SKM-1 treated with dmso at 0.1 percent for 144 hours (cell line): ENCODE results near the gene ANKRD10.

Experiments
- DNase-seq: peaks from one replicate; lab custom pipeline; 2025; ENCODE audit not compliant: unreplicated experiment; lab: John Stamatoyannopoulos, UW

ANKRD10 gene

GRCh38 chr13:110885966-110886869 is 28.7 kb downstream of the ANKRD10 start:
- DNase-seq = no peak

GRCh38 chr13:110885516-110885915 is 29.4 kb downstream of the ANKRD10 start:
- DNase-seq = no peak

DNA sequence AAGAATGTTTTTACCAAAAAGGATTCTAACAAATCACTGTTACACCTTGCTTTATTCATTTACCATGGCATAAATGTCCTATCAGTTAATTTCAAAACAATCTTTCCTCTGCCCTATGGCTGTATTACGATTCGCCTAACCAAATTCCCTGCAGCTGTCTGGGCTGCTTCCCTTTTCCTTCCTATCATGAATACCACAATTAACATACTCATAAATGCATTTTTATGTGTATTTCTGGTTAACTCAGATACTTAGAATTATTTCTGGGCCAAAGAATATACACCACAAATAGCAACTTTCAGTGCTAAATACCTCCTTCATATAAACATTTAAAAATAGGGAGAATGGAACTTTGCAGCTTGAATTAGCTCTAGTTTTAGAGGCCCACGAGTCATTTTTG is 30.4 kb downstream of the ANKRD10 start:
- DNase-seq = no peak

- DNase-seq = no peak
Observed at GRCh38 chr13:110883542-110883941, 31.3 kb downstream of the ANKRD10 start.

DNA sequence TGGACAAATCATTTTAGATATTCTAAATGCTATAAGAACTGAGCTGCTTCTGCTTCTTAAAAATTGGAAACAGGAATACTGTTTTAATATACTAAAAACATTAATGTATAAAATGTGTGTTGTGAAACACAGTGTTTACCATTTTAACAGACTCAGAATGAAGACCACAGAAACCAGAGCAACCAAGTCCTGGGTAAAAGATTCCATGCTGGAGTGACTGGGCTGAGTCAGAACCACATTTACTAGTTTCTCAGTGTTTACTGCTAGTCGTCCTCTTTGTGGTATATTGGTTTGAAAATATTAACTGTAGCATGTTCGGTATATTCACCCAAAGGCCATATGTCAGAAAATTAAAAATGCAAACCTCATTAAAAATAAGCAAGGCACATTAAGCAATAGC is 31.9 kb downstream of the ANKRD10 start:
- no peak for DNase-seq

GRCh38 chr13:110881839-110882627 is 32.8 kb downstream of the ANKRD10 start:
- no peak for DNase-seq

- no peak for DNase-seq
Observed at GRCh38 chr13:110880627-110881026, 34.2 kb downstream of the ANKRD10 start.

- DNase-seq = no peak
Observed at GRCh38 chr13:110879482-110879881, 35.4 kb downstream of the ANKRD10 start.

GRCh38 chr13:110877737-110878258 is 37.1 kb downstream of the ANKRD10 start:
- DNase-seq = no peak

- DNase-seq = no peak
Observed at GRCh38 chr13:110876609-110877008, 38.3 kb downstream of the ANKRD10 start.

GRCh38 chr13:110875241-110875640 is 39.6 kb downstream of the ANKRD10 start:
- no peak for DNase-seq

DNA sequence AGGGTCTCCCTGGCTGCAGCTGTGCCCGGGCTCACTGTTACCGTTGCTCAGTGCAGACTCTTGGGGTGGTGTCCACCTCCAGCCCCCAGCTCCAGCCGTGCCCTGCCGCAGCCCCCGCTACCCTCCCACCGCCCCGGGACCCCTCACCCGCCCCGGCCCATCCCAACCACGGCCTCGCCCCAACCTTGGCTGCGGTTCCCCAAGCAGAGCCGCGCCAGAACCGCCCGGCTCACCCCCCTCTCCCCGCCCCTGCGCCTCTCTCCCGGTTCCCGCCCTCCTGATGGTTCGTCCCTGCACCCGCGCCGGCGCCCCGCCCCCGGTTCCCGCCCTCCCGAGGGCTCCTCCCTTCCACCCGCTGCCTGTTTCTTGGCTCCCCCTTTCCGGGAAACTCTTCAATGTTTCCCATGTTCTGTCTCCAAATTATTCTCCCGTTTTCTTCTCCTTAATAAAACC is 40.3 kb downstream of the ANKRD10 start:
- no peak for DNase-seq

DNA sequence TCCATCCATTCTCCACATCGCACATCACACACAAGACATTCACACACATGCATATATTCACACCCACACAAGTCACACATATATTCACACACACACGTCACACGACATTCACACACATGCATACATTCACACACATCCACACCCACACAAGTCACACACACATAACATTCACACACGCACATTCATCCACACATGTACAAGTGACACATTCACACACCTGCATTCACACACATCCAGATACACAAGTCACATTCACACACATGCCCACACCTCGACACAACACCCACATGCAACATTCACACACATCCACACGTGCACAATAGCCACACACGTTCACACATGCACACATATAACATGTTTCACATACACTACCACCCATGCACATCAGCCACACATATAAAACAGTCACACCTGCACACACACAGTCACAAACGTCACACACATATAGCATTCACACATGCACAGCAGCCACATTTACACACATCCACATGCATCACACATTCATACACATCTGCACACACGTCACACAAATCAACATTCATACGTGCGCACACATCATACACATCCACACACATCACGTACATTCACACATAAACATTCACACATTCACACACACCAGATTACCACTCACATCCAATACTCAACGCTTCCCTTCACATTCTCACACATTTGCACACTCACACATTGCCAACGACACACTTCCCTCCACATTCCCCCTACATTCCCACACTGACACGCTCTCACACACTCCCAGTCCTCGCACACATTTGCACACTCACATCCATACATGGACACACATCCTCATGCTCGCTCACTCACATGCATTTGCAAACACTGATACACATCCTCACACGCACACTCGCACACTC is 41.0 kb downstream of the ANKRD10 start:
- DNase-seq = no peak

- DNase-seq = no peak
Observed at GRCh38 chr13:110872768-110873638, 41.9 kb downstream of the ANKRD10 start.

DNA sequence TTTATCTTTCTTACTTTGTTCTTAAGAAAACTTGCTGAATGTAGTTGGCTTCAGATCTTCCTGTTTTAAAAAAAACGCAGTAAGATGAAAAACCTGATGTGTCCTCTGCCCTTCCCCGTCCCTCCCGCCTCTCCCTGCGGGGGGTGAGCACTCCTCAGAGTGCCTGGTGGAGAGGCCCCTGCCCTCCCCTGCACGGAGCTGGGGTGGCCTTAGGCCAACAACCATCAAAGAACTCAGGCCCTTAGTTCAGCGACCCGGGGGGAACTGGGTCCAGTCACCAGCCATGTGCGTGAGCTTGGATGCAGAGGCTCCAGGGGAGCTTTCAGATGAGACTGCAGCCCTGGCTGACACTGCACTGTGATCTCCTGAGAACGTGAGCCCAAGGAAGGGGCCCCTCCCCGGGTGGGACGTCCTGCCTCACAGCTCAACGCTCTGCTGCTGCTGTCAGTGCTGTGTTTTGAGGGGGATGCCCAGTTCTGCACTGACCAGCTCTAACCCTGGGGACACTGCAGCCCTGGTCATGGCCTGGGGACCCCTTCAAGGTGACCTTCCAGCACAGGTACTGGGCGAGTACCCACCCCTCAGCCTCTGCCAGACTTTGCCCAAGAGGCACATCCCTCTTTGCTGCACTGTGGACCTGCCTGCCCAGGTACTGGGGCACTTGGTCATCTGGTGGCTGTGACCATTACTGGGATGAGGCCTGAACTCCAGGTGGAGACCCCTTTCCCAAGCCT is 42.7 kb downstream of the ANKRD10 start:
- DNase-seq = no peak

DNA sequence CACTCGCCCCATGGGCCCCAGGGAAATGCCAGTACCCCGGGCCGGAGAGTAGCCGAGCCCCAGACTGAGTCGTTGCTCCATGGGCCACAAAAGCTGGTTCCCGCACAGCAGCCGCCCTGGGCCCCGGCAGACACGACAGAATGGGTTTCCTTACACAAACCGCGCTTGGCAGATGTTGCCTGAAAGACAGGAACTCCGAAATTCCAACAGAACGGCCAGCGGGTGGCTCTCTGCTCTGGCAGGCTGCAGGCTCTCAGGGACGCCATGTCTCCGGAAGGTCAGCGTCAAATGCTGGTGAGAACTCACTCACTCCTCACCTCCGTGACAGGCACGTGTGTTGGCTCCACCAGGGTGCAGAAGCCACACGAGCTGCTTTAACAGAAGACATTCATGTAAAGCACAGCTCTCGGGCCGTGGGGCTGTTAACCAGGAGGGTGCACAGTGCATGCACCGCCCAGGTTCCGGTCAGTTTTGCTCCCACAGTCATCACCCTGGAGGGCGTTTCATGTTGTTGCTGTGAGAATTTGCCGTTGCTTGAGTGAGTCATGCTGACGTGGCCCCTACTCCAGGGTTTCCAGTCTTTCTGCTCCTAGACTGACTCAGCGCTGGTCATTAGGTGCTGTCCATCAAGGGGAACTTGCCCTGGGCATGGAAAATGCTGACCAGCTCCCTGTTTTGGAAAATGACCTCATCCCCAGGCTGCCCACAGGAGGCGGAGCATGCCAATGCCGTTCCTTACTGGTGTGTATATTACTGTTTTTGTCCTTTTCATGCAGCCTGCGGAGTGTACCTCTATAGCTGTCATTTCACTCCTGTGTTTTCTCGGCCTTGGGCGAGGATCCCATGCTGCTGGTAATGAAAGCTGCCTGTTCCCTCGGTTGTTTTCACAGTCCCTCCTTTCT is 44.8 kb downstream of the ANKRD10 start:
- no peak for DNase-seq

GRCh38 chr13:110869231-110869804 is 45.6 kb downstream of the ANKRD10 start:
- no peak for DNase-seq

GRCh38 chr13:110868720-110869119 is 46.1 kb downstream of the ANKRD10 start:
- no peak for DNase-seq
